Measurements from ENCODE around the gene ACTN1.

- TF ChIP-seq SUZ12 (IDR thresholded peaks at IDR 0.05; ENCODE audit: extremely low read depth, insufficient read depth, insufficient read length) (no peak), ZNF274 (IDR thresholded peaks at IDR 0.05; ENCODE audit: low read depth, low read length) (no peak)
Measured at GRCh38 chr14:68936476-68936875, 42.6 kb downstream of the ACTN1 start.

Measured in NT2/D1 (cell line).